GM12878 (cell line): ENCODE results near the gene SLCO3A1. TPM values are rescaled to one million over a fixed set of nuclear protein-coding genes. Genes with fewer than 3 reads are reported as not detected.

Source experiments
- ATAC-seq: fragments of 200-7000 bp; cut with Tn5 transposase; 3 replicates; pipeline ENCODE4 v1.9.1; 2020; ENCODE audit warnings: mild to moderate bottlenecking, moderate library complexity
- BruUV-seq: library from RNA; stranded (reverse); fragments of 400-500 nt; replicated peaks from 2 replicates; lab custom pipeline; 2021; lab: Mats Ljungman, UMichigan
- CTCF ChIA-PET: fragments of 300-600 bp; sonication (Branson Sonifier 250); formaldehyde crosslinking; extraction: SDS; loops from one replicate; lab custom pipeline; 2021; ENCODE audit warnings: inconsistent platforms; lab: Yijun Ruan, JAX
- POLR2A ChIA-PET: fragments of 350-600 bp; formaldehyde crosslinking; extraction: SDS; loops from one replicate; lab custom pipeline; 2021; ENCODE audit warnings: inconsistent platforms; lab: Charles Lee
- RAD21 ChIA-PET: fragments of 300-600 bp; sonication (Branson Sonifier 250); formaldehyde crosslinking; loops from one replicate; lab custom pipeline; 2023; ENCODE audit warnings: antibody characterized with exemption; ENCODE audit not compliant: unreplicated experiment; lab: Charles Lee
- SMC1A ChIA-PET: fragments of 300-600 bp; sonication (Branson Sonifier 250); formaldehyde crosslinking; loops from one replicate; lab custom pipeline; 2023; ENCODE audit not compliant: unreplicated experiment, uncharacterized antibody; lab: Charles Lee
- DNase-seq: peaks from one replicate; pipeline ENCODE4 v3.0.0-alpha.2; 2011; ENCODE audit warnings: low read depth, low spot score
- FAIRE-seq: peaks from 3 replicates; lab custom pipeline; 2011; peaks lifted over from hg19 to GRCh38; lab: Jason Lieb, UNC
- H2AFZ ChIP-seq: 2 replicates; pipeline ENCODE4 v1.6.0; 2011; ENCODE audit warnings: low read depth, low read length, control low read depth; ENCODE audit not compliant: control insufficient read depth
- H3K27ac ChIP-seq: 2 replicates; pipeline ENCODE4 v1.5.1; 2011; ENCODE audit warnings: control low read depth; ENCODE audit not compliant: control insufficient read depth, insufficient read depth
- H3K27me3 ChIP-seq, 2 experiments: replicated peaks in 1 of 2; 2 replicates each; pipeline versions ENCODE4 v1.6.0 to v1.6.1; 2011; ENCODE audit warnings: low read length in 1 of 2; ENCODE audit not compliant: control insufficient read depth in 2 of 2, insufficient read depth in 2 of 2
- H3K36me3 ChIP-seq, 2 experiments: 2 replicates each; pipeline ENCODE4 v1.5.1; 2011; ENCODE audit warnings: low read length in 1 of 2; ENCODE audit not compliant: control insufficient read depth in 2 of 2, insufficient read depth in 2 of 2
- H3K4me1 ChIP-seq: 2 replicates; pipeline ENCODE4 v1.6.1; 2011; ENCODE audit warnings: mild to moderate bottlenecking, low read length, moderate library complexity, mixed read lengths; ENCODE audit not compliant: control insufficient read depth, insufficient read depth
- H3K4me2 ChIP-seq: 2 replicates; pipeline ENCODE4 v1.6.0; 2011; ENCODE audit warnings: control low read depth; ENCODE audit not compliant: control insufficient read depth, insufficient read depth
- H3K4me3 ChIP-seq: fragments of 200-600 bp; sonication (generic); 2 replicates; pipeline ENCODE4 v1.5.1; 2016
- H3K79me2 ChIP-seq: 2 replicates; pipeline ENCODE4 v1.6.0; 2011; ENCODE audit warnings: low read length; ENCODE audit not compliant: control insufficient read depth, insufficient read depth
- H3K9ac ChIP-seq: 2 replicates; pipeline ENCODE4 v1.8.0; 2011; ENCODE audit warnings: low read length, control low read depth, mixed read lengths; ENCODE audit not compliant: control insufficient read depth, insufficient read depth
- H3K9me3 ChIP-seq: replicated peaks from 3 replicates; pipeline ENCODE4 v1.5.1; 2011; ENCODE audit warnings: mild to moderate bottlenecking, low read length; ENCODE audit not compliant: control insufficient read depth, insufficient read depth
- H4K20me1 ChIP-seq: 2 replicates; pipeline ENCODE4 v1.6.0; 2011; ENCODE audit not compliant: control insufficient read depth, insufficient read depth
- BCL11A ChIP-seq: IDR thresholded peaks from 2 replicates; pipeline ENCODE4 v1.6.1; 2011; ENCODE audit warnings: low read depth, low read length
- CEBPB ChIP-seq, 2 experiments: fragments of 150-350 bp in 1 of 2; IDR thresholded peaks; 2 replicates each; pipeline ENCODE4 v1.6.1; 2012 to 2014; ENCODE audit warnings: low read depth in 2 of 2, low read length in 2 of 2, borderline replicate concordance in 1 of 2, inconsistent platforms in 1 of 2
- CHD1 ChIP-seq: IDR thresholded peaks from 2 replicates; pipeline ENCODE4 v1.6.1; 2012; ENCODE audit warnings: low read depth, low read length, improper control_type of control experiment
- EGR1 ChIP-seq, 2 experiments: IDR thresholded peaks; 1 replicate in 1 of 2; 2 replicates in 1 of 2; pipeline ENCODE4 v1.6.1; 2011 to 2012; ENCODE audit warnings: low read depth in 2 of 2, low read length in 2 of 2, borderline replicate concordance in 1 of 2, mild to moderate bottlenecking in 1 of 2, moderate library complexity in 1 of 2
- ELK1 ChIP-seq: IDR thresholded peaks from 2 replicates; pipeline ENCODE4 v1.6.1; 2012; ENCODE audit warnings: low read depth, low read length, improper control_type of control experiment
- ETV6 ChIP-seq, 2 experiments: fragments of 450-650 bp in 1 of 2; IDR thresholded peaks in 1 of 2; conservative IDR thresholded peaks in 1 of 2; 2 replicates each; pipeline ENCODE4 v1.6.1; 2014; ENCODE audit warnings: antibody characterized with exemption in 1 of 2, borderline replicate concordance in 1 of 2, low read depth in 1 of 2, mild to moderate bottlenecking in 1 of 2, moderate library complexity in 1 of 2
- JUND ChIP-seq: IDR thresholded peaks from 2 replicates; pipeline ENCODE4 v1.6.1; 2012; ENCODE audit warnings: low read depth, mild to moderate bottlenecking, low read length, improper control_type of control experiment, moderate library complexity
- MYC ChIP-seq: IDR thresholded peaks from 2 replicates; pipeline ENCODE4 v1.6.1; 2011; ENCODE audit warnings: mild to moderate bottlenecking, low read length, moderate library complexity, inconsistent platforms; ENCODE audit not compliant: insufficient read depth, insufficient replicate concordance, insufficient read length, severe bottlenecking
- NBN ChIP-seq: fragments of 450-650 bp; IDR thresholded peaks from 2 replicates; pipeline ENCODE4 v1.6.1; 2016
- NFXL1 ChIP-seq: fragments of 450-650 bp; IDR thresholded peaks from 2 replicates; pipeline ENCODE4 v1.6.1; 2017; ENCODE audit warnings: antibody characterized with exemption, mild to moderate bottlenecking, borderline replicate concordance
- NRF1 ChIP-seq: conservative IDR thresholded peaks from 2 replicates; pipeline ENCODE4 v1.6.1; 2011; ENCODE audit warnings: mild to moderate bottlenecking, low read depth, low read length, improper control_type of control experiment
- PAX8 ChIP-seq: fragments of 450-650 bp; IDR thresholded peaks from 2 replicates; pipeline ENCODE4 v1.6.1; 2017; ENCODE audit warnings: mild to moderate bottlenecking, moderate library complexity
- PRDM15 ChIP-seq: fragments of 450-650 bp; formaldehyde crosslinking; IDR thresholded peaks from 2 replicates; pipeline ENCODE4 v1.4.0; 2020; ENCODE audit warnings: mild to moderate bottlenecking, moderate library complexity
- RB1 ChIP-seq: fragments of 450-650 bp; formaldehyde crosslinking; IDR thresholded peaks from 2 replicates; pipeline ENCODE4 v1.6.1; 2017; ENCODE audit warnings: mild to moderate bottlenecking, borderline replicate concordance
- SIX5 ChIP-seq: IDR thresholded peaks from 2 replicates; pipeline ENCODE4 v1.6.1; 2011; ENCODE audit warnings: mild to moderate bottlenecking, low read depth, low read length, moderate library complexity; ENCODE audit not compliant: severe bottlenecking
- ZBED1 ChIP-seq: IDR thresholded peaks from 2 replicates; pipeline ENCODE4 v1.6.1; 2016; ENCODE audit warnings: borderline replicate concordance
- WGBS: methylation state at CpG from one replicate; pipeline ENCODE4 v1.1.6; 2016; ENCODE audit warnings: low lambda C conversion rate; ENCODE audit not compliant: insufficient replicate concordance, insufficient coverage; ENCODE audit errors: missing lambda C conversion rate; 5-methylcytosine and 5-hydroxymethylcytosine counted together
- in situ Hi-C: fragments of 300-500 bp; cut with MboI; formaldehyde crosslinking; loops from 9 replicates; pipeline ENCODE4 v1.14.3; 2018; ENCODE audit warnings: mixed read lengths
- intact Hi-C: fragments of 100-400 bp; cut with micrococcal nuclease; formaldehyde crosslinking; loops from one replicate; pipeline ENCODE4 v1.14.2; 2022; ENCODE audit not compliant: unreplicated experiment
- polyA plus RNA-seq, 11 experiments: library from polyadenylated mRNA; depleted of rRNA in 4 of 11; unstranded in 6 of 11; stranded (reverse) in 5 of 11; fragments of >200 nt; fragmentation: Nextera tagmentation in 4 of 11; fragmentation: Illumina TruSeq in 1 of 11; extraction: Ambion mirVana in 4 of 11; extraction: Trizol in 1 of 11; gene quantifications; 1 replicate in 1 of 11; 2 replicates in 10 of 11; pipeline versions ENCODE4 v1.2.1 to v1.2.3, GENCODE V29; 2011 to 2016; ENCODE audit warnings: inconsistent platforms in 2 of 11, missing spikeins in 2 of 11, low read depth in 1 of 11
- total RNA-seq, 4 experiments: library from RNA; depleted of rRNA in 3 of 4; stranded (reverse); fragments of >200 nt in 3 of 4; fragmentation: Illumina TruSeq in 1 of 4; extraction: Trizol in 1 of 4; gene quantifications; 2 replicates each; pipeline versions ENCODE4 v1.2.1 to v1.2.3, GENCODE V29; 2013 to 2021

SLCO3A1 gene
- total and polyA plus RNA-seq, 10 of the 15 experiments (the other 5 are each of a cell fraction or from before 2014, with no cell fraction given), result 0.05 to 5.9 (median 0.31) TPM

GRCh38 chr15:92019706-92020105 is 166.2 kb downstream of the SLCO3A1 start:
- no peak for FAIRE-seq

GRCh38 chr15:92020207-92020606 is 166.7 kb downstream of the SLCO3A1 start:
- SMC1A ChIA-PET, result no interaction called here
- no peak overlapping the region for H3K4me2 ChIP-seq
- H3K36me3 ChIP-seq, result no peaks in the 10 kb centered on the region
- intact Hi-C loops, result no loop called here
- H3K27ac ChIP-seq, result no peak overlapping the region
- RAD21 ChIA-PET, result no interaction called here
- H3K79me2 ChIP-seq, result no peaks in the 10 kb centered on the region
- no peak overlapping the region for H3K4me3 ChIP-seq
- no peak for FAIRE-seq
- in situ Hi-C loops, result no loop called here
- H3K9ac ChIP-seq, result no peak overlapping the region
- POLR2A ChIA-PET, result no interaction called here
- no peak overlapping the region for H2AFZ ChIP-seq
- BruUV-seq, result no TSS peak
- H4K20me1 ChIP-seq, result no peaks in the 10 kb centered on the region
- DNase-seq, result no peak
- no peaks in the 10 kb centered on the region for H3K9me3 ChIP-seq
- no peak for ATAC-seq
- 63% methylated on average over 2 of the region's 2 CpGs for WGBS
- H3K4me1 ChIP-seq, result no peaks in the 10 kb centered on the region
- CTCF ChIA-PET, result no interaction called here
- H3K27me3 ChIP-seq, result peaks cover 0 to 3% of the 10 kb centered on the region in 2 experiments; a peak in 1 of 4 replicates
- TF ChIP-seq NRF1 (no peak), SIX5 (no peak), ETV6 (conservative IDR thresholded peaks at IDR 0.05 in 1 of 2, IDR thresholded peaks at IDR 0.05 in 1 of 2; ENCODE audit: borderline replicate concordance in 1 of 2, low read depth in 1 of 2) (no peak), JUND (no peak), NBN (no peak), PAX8 (no peak), PRDM15 (CRISPR knock-in tag) (no peak), EGR1 (IDR thresholded peaks at IDR 0.05; ENCODE audit: borderline replicate concordance in 1 of 2, low read depth in 2 of 2, low read length in 2 of 2) (no peak)

More at GRCh38 chr15:92019706-92020105, 166.2 kb downstream of the SLCO3A1 start:
- no peaks in the 10 kb centered on the region for H4K20me1 ChIP-seq
- ChIA-PET CTCF (no interaction called here), SMC1A (no interaction called here), POLR2A (no interaction called here), RAD21 (no interaction called here)
- peaks cover 0 to 5% of the 10 kb centered on the region in 2 experiments; a peak in 1 of 4 replicates for H3K27me3 ChIP-seq
- DNase-seq, result no peak
- in situ Hi-C loops (no loop called here), intact Hi-C loops (no loop called here)
- no peaks in the 10 kb centered on the region for H3K4me1 ChIP-seq
- no peaks in the 10 kb centered on the region for H3K9me3 ChIP-seq
- no TSS peak for BruUV-seq
- H3K9ac ChIP-seq, result no peak overlapping the region
- no peak for ATAC-seq
- no peaks in the 10 kb centered on the region for H3K36me3 ChIP-seq
- TF ChIP-seq ELK1 (no peak), CEBPB (IDR thresholded peaks at IDR 0.05; ENCODE audit: borderline replicate concordance in 1 of 2, low read depth in 2 of 2, low read length in 2 of 2) (no peak), BCL11A (no peak), RB1 (no peak), MYC (no peak), NFXL1 (no peak), CHD1 (no peak), ZBED1 (no peak)
- H3K79me2 ChIP-seq, result no peaks in the 10 kb centered on the region
- no peak overlapping the region for H2AFZ ChIP-seq
- no peak overlapping the region for H3K27ac ChIP-seq
- H3K4me3 ChIP-seq, result no peak overlapping the region
- no peak overlapping the region for H3K4me2 ChIP-seq
- WGBS, result 27% methylated on average over 6 of the region's 7 CpGs
